ENCODE data around the gene ZSWIM9. TPM values are rescaled to one million over a fixed set of nuclear protein-coding genes. Genes with fewer than 3 reads are reported as not detected.
"Not testable (repeated sequence)": the region's sequence is repeated elsewhere in the genome, so short reads cannot be mapped to it uniquely, and the experiment has no call there.

ZSWIM9 gene
- total RNA-seq, 1 experiment from 2014 or later, result 1.4 TPM

- DNase-seq (ENCODE audit: low read depth), result no peak
These were observed 48.5 kb downstream of the ZSWIM9 start for GRCh38 chr19:48218997-48219396.

GRCh38 chr19:48220784-48221183 lies 50.3 kb downstream of the ZSWIM9 start:
- not testable (repeated sequence) for DNase-seq (ENCODE audit: low read depth)

GRCh38 chr19:48221628-48222027 lies 51.1 kb downstream of the ZSWIM9 start:
- DNase-seq (ENCODE audit: low read depth), result no peak

GRCh38 chr19:48230555-48231129 lies 60.2 kb downstream of the ZSWIM9 start:
- no peak for DNase-seq (ENCODE audit: low read depth)

- DNase-seq (ENCODE audit: low read depth), result no peak
These were observed 66.6 kb downstream of the ZSWIM9 start for GRCh38 chr19:48237057-48237456.

- no peak for DNase-seq (ENCODE audit: low read depth)
These were observed 68.6 kb downstream of the ZSWIM9 start for GRCh38 chr19:48239120-48239519.

- DNase-seq (ENCODE audit: low read depth), result peak; percentile 24
These were observed 69.2 kb downstream of the ZSWIM9 start for GRCh38 chr19:48239582-48240141.

GRCh38 chr19:48241771-48242170 lies 71.3 kb downstream of the ZSWIM9 start:
- DNase-seq (ENCODE audit: low read depth), result not testable (repeated sequence)

GRCh38 chr19:48244281-48244680 lies 73.8 kb downstream of the ZSWIM9 start:
- DNase-seq (ENCODE audit: low read depth), result no peak

- no peak for DNase-seq (ENCODE audit: low read depth)
These were observed 75.6 kb downstream of the ZSWIM9 start for GRCh38 chr19:48246101-48246500.

- DNase-seq (ENCODE audit: low read depth), result no peak
These were observed 76.7 kb downstream of the ZSWIM9 start for GRCh38 chr19:48247212-48247611.

Other genes starting within 250 kb of the ZSWIM9 start
- not detected in 2 replicates for gene BSPH1, start 178.5 kb upstream of the ZSWIM9 start, total RNA-seq (2014; rRNA removed; shearing (Covaris generic))
- not detected in 2 replicates for gene ELSPBP1, start 176.0 kb upstream of the ZSWIM9 start, total RNA-seq (2014; rRNA removed; shearing (Covaris generic))
- gene CABP5, start 126.6 kb upstream of the ZSWIM9 start, total RNA-seq (2014; rRNA removed; shearing (Covaris generic)), result not detected in 2 replicates
- 5.9 and 6.8 TPM in 2 replicates for gene PLA2G4C, start 59.9 kb upstream of the ZSWIM9 start, total RNA-seq (2014; rRNA removed; shearing (Covaris generic))
- 44.0 and 54.3 TPM in 2 replicates for gene LIG1, start 336 bp upstream of the ZSWIM9 start, total RNA-seq (2014; rRNA removed; shearing (Covaris generic))
- gene CARD8, start 85.2 kb downstream of the ZSWIM9 start, total RNA-seq (2014; rRNA removed; shearing (Covaris generic)), result 27.2 and 28.1 TPM in 2 replicates
- 0.24 and 0.49 TPM in 2 replicates for gene ZNF114, start 99.4 kb downstream of the ZSWIM9 start, total RNA-seq (2014; rRNA removed; shearing (Covaris generic))
- gene EMP3, start 154.9 kb downstream of the ZSWIM9 start, total RNA-seq (2014; rRNA removed; shearing (Covaris generic)), result 246 and 286 TPM in 2 replicates
- gene TMEM143, start 193.3 kb downstream of the ZSWIM9 start, total RNA-seq (2014; rRNA removed; shearing (Covaris generic)), result 4.4 and 6.4 TPM in 2 replicates
- gene SYNGR4, start 193.7 kb downstream of the ZSWIM9 start, total RNA-seq (2014; rRNA removed; shearing (Covaris generic)), result not detected in 2 replicates
- gene KDELR1, start 220.9 kb downstream of the ZSWIM9 start, total RNA-seq (2014; rRNA removed; shearing (Covaris generic)), result 153 and 156 TPM in 2 replicates
- gene GRIN2D, start 223.0 kb downstream of the ZSWIM9 start, total RNA-seq (2014; rRNA removed; shearing (Covaris generic)), result 0.60 and 0.68 TPM in 2 replicates

All from RPMI7951 (cell line).